Neuronal stem cell (in vitro differentiated cells): ENCODE data around the gene SGCA.
A peak's percentile ranks its signal among the peaks of the same experiment; 100 is the strongest.

ENCODE experiments used
- DNase-seq: peaks from one replicate; pipeline ENCODE4 v3.0.0-alpha.2; 2013; ENCODE audit warnings: low spot score
- H2AFZ ChIP-seq: one replicate; pipeline ENCODE4 v1.6.1; 2013; ENCODE audit warnings: mild to moderate bottlenecking, low read length, inconsistent platforms
- H2AK5ac ChIP-seq: 2 replicates; pipeline ENCODE4 v1.6.1; 2013; ENCODE audit warnings: low read depth, mild to moderate bottlenecking, inconsistent platforms, low read length, moderate library complexity, mixed read lengths
- H2BK120ac ChIP-seq: 2 replicates; pipeline ENCODE4 v1.6.1; 2013; ENCODE audit warnings: low read depth, mild to moderate bottlenecking, inconsistent platforms, low read length, moderate library complexity, mixed read lengths
- H2BK12ac ChIP-seq: one replicate; pipeline ENCODE4 v1.6.1; 2013; ENCODE audit warnings: low read length, inconsistent platforms
- H2BK15ac ChIP-seq: 2 replicates; pipeline ENCODE4 v1.6.1; 2013; ENCODE audit warnings: mild to moderate bottlenecking, low read length, inconsistent platforms, mixed read lengths
- H2BK5ac ChIP-seq: one replicate; pipeline ENCODE4 v1.6.1; 2013; ENCODE audit warnings: inconsistent platforms, mild to moderate bottlenecking, low read length, moderate library complexity
- H3K14ac ChIP-seq: one replicate; pipeline ENCODE4 v1.6.1; 2013; ENCODE audit warnings: low read length, inconsistent platforms
- H3K18ac ChIP-seq: 2 replicates; pipeline ENCODE4 v1.6.1; 2013; ENCODE audit warnings: low read length, inconsistent platforms
- H3K23ac ChIP-seq: 2 replicates; pipeline ENCODE4 v1.6.1; 2013; ENCODE audit warnings: low read depth, mild to moderate bottlenecking, mixed read lengths, low read length, inconsistent platforms; ENCODE audit not compliant: poor library complexity
- H3K27ac ChIP-seq: replicated peaks from 3 replicates; pipeline ENCODE4 v1.5.1; 2013; ENCODE audit warnings: low read length, inconsistent platforms
- H3K27me3 ChIP-seq, 3 experiments: 2 replicates each; pipeline ENCODE4 v1.6.1; 2013; ENCODE audit warnings: low read length in 3 of 3, mild to moderate bottlenecking in 2 of 3, inconsistent platforms in 1 of 3, low read depth in 1 of 3, mixed read lengths in 1 of 3, moderate library complexity in 1 of 3; ENCODE audit not compliant: control insufficient read depth in 3 of 3, insufficient read depth in 3 of 3
- H3K36me3 ChIP-seq, 2 donors: replicated peaks in 1 of 2; 2 replicates each; pipeline ENCODE4 v1.6.1; 2013; ENCODE audit warnings: low read length in 2 of 2; ENCODE audit not compliant: control insufficient read depth in 2 of 2, insufficient read depth in 2 of 2
- H3K4ac ChIP-seq: 2 replicates; pipeline ENCODE4 v1.6.1; 2013; ENCODE audit warnings: inconsistent platforms, mild to moderate bottlenecking, low read length, moderate library complexity
- H3K4me1 ChIP-seq, 2 donors: 1 replicate in 1 of 2; 2 replicates in 1 of 2; pipeline ENCODE4 v1.6.1; 2013; ENCODE audit warnings: low read length in 2 of 2, low read depth in 1 of 2; ENCODE audit not compliant: control insufficient read depth in 2 of 2, insufficient read depth in 1 of 2
- H3K4me2 ChIP-seq: one replicate; pipeline ENCODE4 v1.6.1; 2013; ENCODE audit warnings: mild to moderate bottlenecking, low read length, inconsistent platforms; ENCODE audit not compliant: insufficient read depth, poor library complexity, severe bottlenecking
- H3K4me3 ChIP-seq, 2 donors: 2 replicates each; pipeline ENCODE4 v1.5.1; 2013; ENCODE audit warnings: low read length in 2 of 2, mild to moderate bottlenecking in 2 of 2, inconsistent platforms in 1 of 2, moderate library complexity in 1 of 2
- H3K79me1 ChIP-seq: one replicate; pipeline ENCODE4 v1.6.1; 2013; ENCODE audit warnings: low read depth, mild to moderate bottlenecking, inconsistent platforms, low read length, moderate library complexity
- H3K9ac ChIP-seq: one replicate; pipeline ENCODE4 v1.6.1; 2013; ENCODE audit warnings: mild to moderate bottlenecking, low read depth, low read length, inconsistent platforms; ENCODE audit not compliant: poor library complexity
- H3K9me3 ChIP-seq, 2 donors: replicated peaks in 1 of 2; 2 replicates each; pipeline versions ENCODE3 to v1.6.1; 2013; ENCODE audit warnings: low read length in 2 of 2, mild to moderate bottlenecking in 2 of 2, inconsistent platforms in 1 of 2, low read depth in 1 of 2, mixed read lengths in 1 of 2, moderate library complexity in 1 of 2; ENCODE audit not compliant: control insufficient read depth in 2 of 2, insufficient read depth in 1 of 2
- H4K8ac ChIP-seq: one replicate; pipeline ENCODE4 v1.6.1; 2013; ENCODE audit warnings: low read depth, mild to moderate bottlenecking, inconsistent platforms, low read length, moderate library complexity
- H4K91ac ChIP-seq: one replicate; pipeline ENCODE4 v1.6.1; 2013; ENCODE audit warnings: low read length, low read depth, mild to moderate bottlenecking, inconsistent platforms; ENCODE audit not compliant: poor library complexity
- WGBS, 2 donors: extraction: QIAGEN DNeasy Blood & Tissue Kit; methylation state at CpG; one replicate each; pipeline ENCODE4 v1.1.7; 2013; ENCODE audit warnings: missing lambda C conversion rate in 2 of 2, mixed read lengths in 1 of 2; ENCODE audit not compliant: insufficient read length in 2 of 2, insufficient replicate concordance in 1 of 2; ENCODE audit errors: extremely low coverage in 2 of 2; 5-methylcytosine and 5-hydroxymethylcytosine counted together

The SGCA gene

GRCh38 chr17:50211249-50212120 lies 45.7 kb downstream of the SGCA start:
- Histone ChIP-seq H3K14ac (no peak overlapping the region), H3K9ac (no peak overlapping the region), H2BK5ac (peak overlapping the region; percentile 68), H3K4me2 (no peak overlapping the region), H2BK120ac (peak overlapping the region; percentile 49), H2AK5ac (peak overlapping the region; percentile 29), H2BK15ac (peak overlapping the region; percentile 30), H4K91ac (no peak overlapping the region), H2BK12ac (no peak overlapping the region), H3K79me1 (no peaks in the 10 kb centered on the region), H3K4me1 (peaks cover 21 to 39% of the 10 kb centered on the region in 2 donors), H3K27ac (no peak overlapping the region), H2AFZ (no peak overlapping the region), H4K8ac (no peak overlapping the region), H3K18ac (peak overlapping the region; percentile 84), H3K9me3 (peaks cover 0 to 2% of the 10 kb centered on the region in 2 donors), H3K36me3 (no peaks in the 10 kb centered on the region), H3K4me3 (no peak overlapping the region), H3K23ac (no peak overlapping the region), H3K27me3 (peaks cover 0 to 4% (median 0%) of the 10 kb centered on the region in 3 experiments), H3K4ac (no peak overlapping the region)
- WGBS, 2 donors: no CpG with 5 or more reads among the region's 9 CpGs
- no peak for DNase-seq

- no peak overlapping the region for H3K27ac ChIP-seq
- peak overlapping the region; percentile 29 for H2AK5ac ChIP-seq
- H3K9ac ChIP-seq: no peak overlapping the region
- no peak for DNase-seq
- no peak overlapping the region for H3K4me2 ChIP-seq
- no peak overlapping the region for H3K4me3 ChIP-seq
- H3K4ac ChIP-seq: no peak overlapping the region
- H2BK5ac ChIP-seq: no peak overlapping the region
- no peaks in the 10 kb centered on the region for H3K36me3 ChIP-seq
- H2BK15ac ChIP-seq: no peak overlapping the region
- peaks cover 0 to 2% of the 10 kb centered on the region in 2 donors for H3K9me3 ChIP-seq
- WGBS, 2 donors: no CpG with 5 or more reads among the region's 15 CpGs
- no peak overlapping the region for H2AFZ ChIP-seq
- peaks cover 21 to 36% of the 10 kb centered on the region in 2 donors for H3K4me1 ChIP-seq
- no peak overlapping the region for H4K8ac ChIP-seq
- H3K79me1 ChIP-seq: no peaks in the 10 kb centered on the region
- no peak overlapping the region for H3K23ac ChIP-seq
- H3K18ac ChIP-seq: no peak overlapping the region
- H4K91ac ChIP-seq: peak overlapping the region; percentile 1
- no peak overlapping the region for H3K14ac ChIP-seq
- H3K27me3 ChIP-seq: peaks cover 0 to 4% (median 0%) of the 10 kb centered on the region in 3 experiments
- no peak overlapping the region for H2BK120ac ChIP-seq
- H2BK12ac ChIP-seq: no peak overlapping the region
These were observed 46.5 kb downstream of the SGCA start for GRCh38 chr17:50212121-50212843.

DNA sequence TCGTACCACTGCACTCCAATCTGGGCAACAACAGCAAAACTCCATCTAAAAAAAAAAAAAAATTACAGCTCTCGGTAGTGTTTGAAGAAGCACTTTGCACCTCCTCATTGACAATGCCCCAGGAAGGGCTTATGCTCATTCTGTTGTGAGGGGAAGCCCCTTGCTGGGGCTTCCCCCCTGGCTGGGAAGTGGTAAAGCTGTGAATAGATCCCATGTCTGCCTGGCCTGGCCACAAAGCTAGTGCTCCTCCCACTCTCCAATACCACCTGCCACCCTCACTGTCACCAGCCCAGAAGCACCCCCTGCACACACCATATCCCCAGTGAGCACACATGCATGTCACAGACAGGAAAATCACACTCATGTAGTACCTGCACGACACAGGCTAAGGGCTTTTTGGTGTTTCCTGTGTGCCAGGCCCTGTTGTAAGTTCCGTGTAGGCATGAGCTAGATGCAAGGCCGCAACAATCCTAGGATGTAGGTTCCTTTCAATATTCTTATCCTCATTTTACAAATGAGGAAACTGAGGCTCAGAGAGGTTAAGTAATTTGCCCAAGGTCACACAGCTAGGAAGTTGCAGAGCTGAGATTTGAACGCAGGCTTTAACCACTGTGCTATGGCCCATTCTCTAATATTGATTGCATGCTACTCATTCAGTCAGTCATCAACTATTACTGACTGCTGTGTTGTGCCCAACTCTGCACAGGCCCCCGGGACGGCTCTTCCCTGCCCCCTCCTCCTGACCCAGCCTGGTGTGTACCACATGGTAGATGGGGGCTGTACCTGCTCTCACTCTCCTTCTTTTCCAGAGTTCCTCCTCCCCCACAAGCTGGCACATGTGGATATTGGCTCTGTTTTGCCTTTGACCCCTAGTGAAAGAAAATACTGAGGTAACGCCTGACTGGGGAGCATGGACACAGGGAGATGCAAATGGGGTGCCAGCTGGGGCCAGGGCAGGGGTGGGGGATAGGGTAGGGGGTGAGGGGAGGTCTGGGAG lies 47.5 kb downstream of the SGCA start:
- no CpG with 5 or more reads among the region's 9 CpGs for WGBS, 2 donors
- DNase-seq: no peak
- H3K4me1 ChIP-seq: peaks cover 21 to 31% of the 10 kb centered on the region in 2 donors

More for the DNA sequence above, 47.5 kb downstream of the SGCA start:
- Histone ChIP-seq H3K27me3 (peaks cover 0 to 4% (median 0%) of the 10 kb centered on the region in 3 experiments), H3K79me1 (no peaks in the 10 kb centered on the region), H3K36me3 (no peaks in the 10 kb centered on the region), H4K91ac (peak overlapping the region; percentile 56), H2AFZ (no peak overlapping the region), H2BK15ac (no peak overlapping the region), H3K27ac (no peak overlapping the region), H3K4ac (no peak overlapping the region), H3K9me3 (peaks cover 0 to 2% of the 10 kb centered on the region in 2 donors), H3K18ac (peak overlapping the region; percentile 8), H4K8ac (no peak overlapping the region), H3K9ac (no peak overlapping the region), H2BK120ac (no peak overlapping the region), H3K23ac (no peak overlapping the region), H2BK5ac (no peak overlapping the region), H2AK5ac (no peak overlapping the region), H3K4me2 (no peak overlapping the region), H3K4me3 (no peak overlapping the region), H3K14ac (no peak overlapping the region), H2BK12ac (no peak overlapping the region)
